A549 (cell line): ENCODE measurements around the gene SGPL1.

Experiments
- CEBPB ChIP-seq, 2 experiments: fragments of >200 bp in 1 of 2; sonication (Bioruptor Twin) in 1 of 2; formaldehyde crosslinking in 1 of 2; IDR thresholded peaks; 2 replicates each; pipeline ENCODE4 v1.6.1; 2012 to 2016
- CTCF ChIP-seq: fragments of >200 bp; sonication (Bioruptor Twin); formaldehyde crosslinking; IDR thresholded peaks from 3 replicates; pipeline ENCODE4 v1.5.1; 2016
- ELK1 ChIP-seq: fragments of 150-350 bp; IDR thresholded peaks from 2 replicates; pipeline ENCODE4 v1.6.1; 2014; ENCODE audit warnings: low read depth, mild to moderate bottlenecking, low read length
- HDAC2 ChIP-seq: fragments of 200-600 bp; sonication (generic); IDR thresholded peaks from 2 replicates; pipeline ENCODE4 v1.6.1; 2016
- HOXA7 ChIP-seq: fragments of 250-450 bp; sonication (Bioruptor Pico); IDR thresholded peaks from 2 replicates; pipeline ENCODE4 v1.5.0; 2020; ENCODE audit warnings: mild to moderate bottlenecking, moderate library complexity
- POLR2A ChIP-seq: IDR thresholded peaks from 2 replicates; pipeline ENCODE4 v1.6.1; 2012; ENCODE audit warnings: mild to moderate bottlenecking, low read length
- POLR2AphosphoS2 ChIP-seq: conservative IDR thresholded peaks from 2 replicates; pipeline ENCODE4 v1.6.1; 2012; ENCODE audit warnings: low read length, improper control_type of control experiment, inconsistent platforms
- RAD21 ChIP-seq, 2 experiments: fragments of >200 bp in 1 of 2; sonication (Bioruptor Twin) in 1 of 2; formaldehyde crosslinking in 1 of 2; IDR thresholded peaks in 1 of 2; conservative IDR thresholded peaks in 1 of 2; 2 replicates in 1 of 2; 3 replicates in 1 of 2; pipeline ENCODE4 v1.6.1; 2012 to 2018; ENCODE audit warnings: inconsistent platforms in 1 of 2
- RCOR1 ChIP-seq: fragments of 150-350 bp; IDR thresholded peaks from 2 replicates; pipeline ENCODE4 v1.6.1; 2014; ENCODE audit warnings: antibody characterized with exemption, low read length, low read depth
- RFX5 ChIP-seq: fragments of 450-650 bp; IDR thresholded peaks from 2 replicates; pipeline ENCODE4 v1.7.1; 2014; ENCODE audit warnings: antibody characterized with exemption, mild to moderate bottlenecking, moderate library complexity
- ZC3H11A ChIP-seq: fragments of 450-650 bp; IDR thresholded peaks from 2 replicates; pipeline ENCODE4 v1.6.1; 2014; ENCODE audit warnings: antibody characterized with exemption, mild to moderate bottlenecking

- TF ChIP-seq HDAC2 (no peak), POLR2A (no peak), CTCF (no peak), HOXA7 (CRISPR knock-in tag) (no peak), RFX5 (no peak), RCOR1 (no peak), CEBPB (IDR thresholded peaks at IDR 0.05) (no peak), RAD21 (conservative IDR thresholded peaks at IDR 0.05 in 1 of 2, IDR thresholded peaks at IDR 0.05 in 1 of 2) (no peak), ELK1 (no peak), POLR2AphosphoS2 (no peak), ZC3H11A (no peak)
These were observed 14.4 kb downstream of the SGPL1 start for GRCh38 chr10:70830164-70830563.
